ENCODE measurements around the gene FUT9.

FUT9 gene

DNA sequence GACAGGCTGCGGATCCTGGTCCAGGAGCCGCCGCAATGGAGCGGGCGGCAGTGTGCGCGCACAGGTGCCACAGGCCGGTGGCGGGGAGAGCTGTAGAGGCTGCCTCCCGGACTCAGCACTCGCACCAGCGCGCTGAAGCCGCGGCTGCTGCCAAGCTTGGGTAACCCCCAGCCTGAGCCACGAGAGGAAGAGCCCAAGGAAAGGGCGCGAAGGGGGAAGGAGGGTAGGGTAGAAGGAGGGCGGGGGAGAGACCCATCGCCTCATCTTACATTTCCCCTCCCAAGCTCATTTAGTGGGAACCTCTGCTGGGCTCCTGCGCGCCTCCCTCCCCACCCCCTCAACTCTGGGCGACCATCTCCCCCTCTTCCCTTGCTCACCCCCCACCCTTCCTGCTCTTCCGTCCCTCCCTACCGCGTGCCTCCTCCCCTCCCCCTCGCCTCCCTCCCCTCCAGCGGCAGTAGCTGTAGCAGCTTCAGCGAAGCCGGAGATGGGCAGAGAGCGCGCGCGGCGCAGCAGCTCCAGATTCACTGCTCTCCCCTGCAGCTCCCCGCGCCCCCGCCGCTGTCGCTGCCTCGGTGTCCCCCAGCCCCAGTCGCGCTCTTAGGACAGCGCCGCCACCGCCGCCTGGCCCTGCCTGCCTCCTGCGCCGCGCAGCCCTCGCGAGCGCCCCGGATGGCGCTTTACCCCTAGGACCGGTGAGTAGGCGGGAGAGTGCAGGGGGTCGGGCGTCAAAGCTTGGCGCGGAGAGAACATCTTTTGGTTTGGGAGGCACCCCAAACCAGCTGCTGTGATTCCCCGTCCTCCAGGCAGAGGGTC is at the start of gene FUT9:
TSS of gene FUT9 (plus strand) at position 457 of the 816 bp plus-strand sequence. CDS start 187,182 bp downstream, outside the sequence.
- no peak for DNase-seq

DNA sequence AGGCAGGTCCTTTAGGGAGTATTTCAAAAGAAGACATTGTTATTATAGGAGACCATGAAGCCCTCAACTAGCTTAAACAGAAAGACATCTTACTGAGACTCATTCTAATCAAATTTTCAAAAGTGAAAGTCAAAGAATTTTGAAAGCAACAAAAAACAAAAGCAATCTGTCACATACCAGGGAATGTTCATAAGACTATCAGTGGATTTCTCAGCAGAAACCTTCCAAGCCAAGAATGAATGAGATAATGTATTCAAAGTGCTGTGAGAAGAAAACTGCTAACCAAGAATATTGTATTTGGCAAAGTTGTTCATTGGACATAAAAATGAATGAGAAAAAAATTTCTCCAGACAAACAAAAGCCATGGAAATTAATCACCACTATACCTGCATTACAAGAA is 48.2 kb upstream of the FUT9 start:
- DNase-seq = no peak

DNA sequence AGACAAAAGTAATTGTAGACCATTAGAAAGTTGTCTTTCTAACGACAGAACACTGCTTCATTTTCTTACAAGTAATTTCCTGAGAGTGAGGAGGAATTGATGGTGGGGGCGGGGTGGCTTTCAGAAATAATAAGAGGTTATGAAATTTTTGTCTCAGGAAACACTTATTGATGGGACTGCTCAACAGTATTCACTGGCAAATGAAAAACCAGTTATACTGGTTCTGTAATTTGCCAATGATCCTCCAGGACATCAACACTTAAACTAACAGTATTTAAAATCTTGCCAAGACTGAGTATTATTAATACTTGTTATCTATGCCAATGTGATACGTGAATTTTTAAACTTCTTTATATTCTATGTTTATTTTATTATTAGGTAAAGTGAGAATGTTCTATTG is 41.8 kb upstream of the FUT9 start:
- no peak for DNase-seq

DNA sequence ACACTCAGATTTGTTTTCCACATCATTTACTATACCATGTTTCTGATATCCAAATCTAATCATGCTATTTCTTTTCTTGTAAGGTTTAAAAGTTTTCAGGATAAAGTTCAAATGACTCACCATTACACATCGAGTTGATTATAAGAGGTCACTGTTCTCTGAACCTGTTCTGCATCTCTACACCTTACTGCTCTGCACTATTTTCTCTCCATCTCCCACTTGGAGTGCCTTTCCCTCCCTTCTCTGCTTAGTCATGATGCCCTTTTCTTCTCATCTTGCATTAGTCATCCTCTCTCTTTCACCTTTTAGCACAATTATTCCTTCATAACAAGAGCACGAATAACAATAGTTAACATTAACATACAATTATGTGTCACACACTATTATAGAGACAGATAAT is 37.5 kb upstream of the FUT9 start:
- DNase-seq = no peak

DNA sequence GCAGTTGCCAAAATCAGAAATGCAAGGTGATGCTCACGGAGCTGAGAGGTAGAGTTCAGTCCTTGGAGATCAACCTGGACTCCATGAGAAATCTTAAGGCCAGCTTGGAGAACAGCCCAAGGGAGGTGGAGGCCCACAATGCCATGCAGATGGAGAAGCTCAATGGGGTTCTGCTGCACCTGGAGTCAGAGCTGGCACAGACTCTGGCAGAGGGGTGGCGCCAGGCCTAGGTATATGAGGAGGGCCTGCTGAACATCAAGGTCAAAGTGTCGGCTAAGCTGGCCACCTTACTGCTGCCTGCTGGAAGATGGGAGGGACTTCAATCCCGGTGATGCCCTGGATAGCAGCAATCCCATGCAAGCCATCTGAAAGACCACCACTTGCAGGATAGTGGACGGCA is 23.9 kb upstream of the FUT9 start:
- DNase-seq = no peak

DNA sequence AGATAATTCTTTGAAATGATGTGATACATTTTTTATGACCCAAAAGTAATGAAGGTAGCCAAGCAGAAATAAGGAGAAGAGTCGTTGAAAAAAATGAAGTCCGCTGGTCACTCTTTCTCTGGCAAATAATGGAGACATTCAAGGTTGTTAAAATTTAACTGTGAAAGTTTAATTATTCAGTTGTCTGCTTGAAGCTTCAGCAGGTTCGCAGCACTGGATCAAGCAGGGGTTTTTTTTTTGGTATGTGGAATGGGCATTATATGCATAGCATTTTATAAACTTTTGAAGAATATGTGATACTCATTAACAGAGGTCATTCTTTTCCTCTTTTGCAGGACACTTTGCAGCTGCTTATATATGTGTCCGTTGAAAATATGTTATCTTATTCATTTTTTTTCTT is 21.6 kb upstream of the FUT9 start:
- no peak for DNase-seq

DNA sequence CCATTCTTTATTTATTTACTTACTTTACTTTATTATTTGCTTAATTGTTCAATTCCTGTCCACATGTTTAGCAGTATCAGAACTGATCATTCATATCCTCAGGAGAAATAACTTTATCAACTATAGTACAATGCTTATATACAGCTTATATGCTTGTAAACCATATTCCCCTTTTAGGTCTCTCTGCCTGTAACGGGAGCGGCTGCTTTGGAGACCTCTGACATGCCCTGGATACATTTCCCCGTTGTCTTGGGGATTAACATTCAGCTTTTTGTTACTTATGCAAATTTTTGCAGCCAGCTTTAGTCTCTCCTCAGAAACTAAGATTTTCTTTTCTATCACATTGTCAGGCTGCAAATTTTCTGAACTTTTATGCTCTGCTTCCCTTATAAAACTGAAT is 17.6 kb upstream of the FUT9 start:
- no peak for DNase-seq

DNA sequence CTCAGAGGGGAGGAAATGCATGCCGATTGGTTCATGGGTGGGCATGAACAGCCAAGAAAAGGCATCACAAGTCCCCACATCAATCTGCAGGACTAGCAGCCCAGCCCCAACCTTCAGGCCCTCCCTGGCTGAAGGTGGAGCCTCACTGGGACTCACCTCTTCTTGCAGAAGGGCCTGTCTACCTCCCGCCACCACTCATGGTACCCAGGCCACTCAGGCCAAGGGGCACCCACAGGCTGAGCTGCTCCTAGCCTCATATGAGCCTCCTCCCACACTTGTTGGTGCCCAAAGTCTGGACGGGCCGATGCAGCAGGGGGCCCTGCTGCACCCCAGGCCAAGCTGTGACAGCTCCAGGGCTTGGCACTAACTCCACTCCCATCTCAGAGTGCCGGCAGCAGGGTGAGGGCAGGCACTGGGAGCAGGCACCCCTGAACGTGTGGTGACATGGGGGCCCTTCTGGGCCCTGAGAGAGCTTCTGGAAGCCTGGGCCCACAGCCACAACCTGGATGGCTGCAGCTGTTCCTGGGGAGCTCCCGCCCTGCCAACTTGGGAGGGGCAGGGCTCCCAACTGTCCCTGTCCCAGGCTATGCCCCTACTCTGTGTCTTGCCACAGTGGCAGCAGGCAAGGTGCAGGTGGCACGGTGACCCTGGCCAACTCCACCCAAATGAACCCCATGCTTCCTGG is 13.7 kb upstream of the FUT9 start:
- no peak for DNase-seq

DNA sequence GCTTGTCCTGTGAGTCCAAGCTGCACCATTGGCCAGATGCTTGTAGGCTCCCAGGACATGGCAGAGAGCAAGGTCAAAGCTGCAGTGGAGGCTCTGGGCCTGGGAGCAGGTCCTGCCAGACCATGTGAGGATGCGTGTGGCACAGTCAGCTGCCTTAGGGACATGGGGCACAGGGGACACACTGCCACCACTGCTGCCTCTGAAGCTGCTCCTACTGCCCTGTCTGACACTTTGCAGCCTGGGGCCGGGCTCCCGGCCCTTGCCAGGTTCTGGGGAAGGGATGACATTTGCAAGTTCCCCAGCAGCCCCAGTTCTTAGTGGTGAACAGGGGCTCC is 13.2 kb upstream of the FUT9 start:
- DNase-seq = no peak

DNA sequence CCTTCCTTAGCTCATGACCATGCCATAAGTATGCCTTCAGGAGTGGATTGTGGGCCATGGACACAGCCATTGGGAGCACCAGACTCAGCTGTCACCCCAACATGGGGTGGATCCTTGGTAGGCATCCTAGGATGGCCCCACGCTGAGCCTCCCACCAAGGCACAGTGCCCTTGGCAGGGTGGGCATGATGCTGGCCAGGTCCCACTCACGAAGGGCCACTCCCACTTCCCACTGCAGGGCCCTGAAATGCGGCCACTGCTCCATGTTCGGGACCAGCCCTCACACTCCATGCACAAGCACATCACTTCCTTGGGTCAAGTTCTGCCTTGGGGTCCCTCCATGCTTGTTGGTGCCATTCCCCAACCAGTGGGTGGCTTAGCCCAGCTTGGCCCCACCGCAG is 12.9 kb upstream of the FUT9 start:
- no peak for DNase-seq

DNA sequence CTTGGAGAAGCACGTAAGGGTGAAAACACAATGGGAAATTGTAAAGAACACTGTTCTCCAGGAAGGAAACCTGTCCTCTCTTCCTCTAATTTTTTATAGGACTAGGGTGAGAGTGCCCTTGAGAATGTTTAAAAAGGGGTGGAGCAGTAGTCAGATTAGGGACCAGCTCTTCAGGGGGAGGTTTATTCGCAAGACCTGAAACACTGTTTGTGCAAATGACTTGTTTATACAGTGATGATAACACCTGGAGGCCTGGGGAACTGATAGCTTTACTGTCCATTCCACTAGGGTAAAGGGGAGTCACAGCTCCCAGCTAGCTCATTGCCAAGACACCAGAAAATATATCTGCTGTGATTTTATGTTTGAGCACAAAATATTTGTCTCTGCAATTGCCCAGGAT is 8.1 kb upstream of the FUT9 start:
- DNase-seq = no peak

DNA sequence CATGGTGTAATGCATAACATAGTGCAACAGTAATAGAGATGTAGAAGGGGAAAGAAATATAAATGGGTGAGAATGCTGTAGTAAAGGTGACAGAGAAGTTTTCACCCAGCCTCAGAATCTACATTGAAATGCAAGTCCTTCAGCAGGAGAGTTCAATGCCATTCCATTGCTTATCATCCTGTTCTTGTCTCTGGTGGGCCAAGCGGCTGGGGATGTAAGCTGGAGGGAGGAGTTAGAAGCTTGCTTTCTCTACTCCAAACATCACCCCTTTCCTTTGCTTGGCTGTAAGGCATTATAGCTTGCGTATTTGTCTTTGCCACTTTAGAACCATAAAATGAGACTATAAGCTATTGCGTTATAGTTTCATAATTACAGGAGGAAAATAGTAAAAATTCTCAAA is 2.2 kb upstream of the FUT9 start:
- no peak for DNase-seq

DNA sequence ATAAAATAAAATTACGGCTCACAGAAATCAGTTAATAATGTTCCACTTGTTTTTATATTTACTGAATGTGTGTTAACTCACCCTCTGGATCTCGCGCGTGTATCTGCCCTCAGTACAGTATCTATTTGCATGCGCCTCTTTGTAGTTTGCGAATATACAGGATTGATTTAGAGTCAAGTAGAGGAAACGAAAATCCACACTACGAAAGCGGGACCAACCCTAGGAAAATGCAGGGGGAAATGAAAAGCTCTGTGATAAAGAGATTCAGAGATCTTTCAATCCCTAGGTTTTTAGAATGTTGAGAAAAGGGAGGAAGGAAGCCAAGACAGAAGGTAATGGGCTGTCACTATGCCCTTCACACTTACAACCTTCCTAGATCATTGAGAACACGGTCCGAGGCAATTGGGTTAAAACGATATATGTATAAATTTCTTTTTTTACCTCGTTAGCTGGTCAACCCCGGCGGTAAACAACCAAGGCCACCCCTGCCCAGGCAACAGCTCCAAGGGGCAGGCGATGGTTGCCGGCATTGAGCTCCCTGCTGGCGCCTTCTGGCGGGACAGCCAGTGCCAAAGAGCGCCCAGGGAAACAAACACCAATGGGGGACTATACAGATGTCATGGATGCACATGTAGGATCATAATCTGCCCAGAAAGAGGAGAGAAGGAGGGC is 792 bp upstream of the FUT9 start:
- DNase-seq = no peak

DNA sequence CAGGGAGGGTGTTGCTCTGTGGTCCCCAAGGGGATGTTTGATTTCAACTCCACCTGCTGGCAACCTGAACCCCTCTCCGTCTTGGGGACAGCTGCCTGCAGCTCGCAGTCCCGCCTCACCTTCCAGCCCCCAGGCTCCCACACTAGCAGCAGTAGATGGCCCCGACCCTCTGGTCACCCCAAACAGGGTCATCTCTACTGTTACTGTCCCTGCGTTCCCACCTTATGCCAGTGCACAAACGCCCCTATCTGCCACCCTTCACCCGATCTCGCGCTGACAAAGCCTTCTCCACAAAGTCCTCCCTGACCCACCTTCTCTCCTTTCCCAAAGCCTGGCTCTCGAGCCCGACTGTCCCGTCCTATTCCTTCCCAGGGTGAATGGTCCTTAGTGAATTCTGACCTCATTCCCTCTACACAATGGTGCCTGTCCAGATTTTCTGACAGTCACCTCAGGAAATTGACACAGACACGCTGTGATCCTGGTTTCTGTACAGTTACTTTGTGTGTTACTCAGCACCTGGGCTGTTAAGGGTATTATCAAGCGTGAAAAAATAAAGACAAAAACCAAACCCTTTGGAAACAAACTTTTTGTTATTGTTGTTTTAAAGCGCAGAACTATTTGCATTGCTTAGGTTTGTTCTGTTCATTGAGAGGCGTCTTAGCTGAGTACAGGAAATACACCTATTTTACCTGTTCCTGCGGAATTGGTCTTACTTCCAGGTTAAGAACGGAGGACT is 728 bp downstream of the FUT9 start:
- no peak for DNase-seq

DNA sequence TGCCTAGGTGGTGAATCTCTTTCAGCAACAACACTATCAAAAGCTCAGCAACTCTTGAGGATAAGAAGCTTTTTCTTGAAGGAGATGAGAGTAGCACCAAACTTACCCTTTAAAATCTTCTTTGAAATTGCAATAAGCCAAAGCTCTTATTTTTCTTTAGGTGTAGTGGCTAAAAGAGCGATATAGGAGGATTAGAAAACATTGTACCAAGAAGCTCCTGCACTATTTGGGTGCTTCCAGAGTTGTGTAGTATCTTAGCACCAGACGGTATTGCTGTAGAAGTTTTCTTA is 1.2 kb downstream of the FUT9 start:
- no peak for DNase-seq

DNA sequence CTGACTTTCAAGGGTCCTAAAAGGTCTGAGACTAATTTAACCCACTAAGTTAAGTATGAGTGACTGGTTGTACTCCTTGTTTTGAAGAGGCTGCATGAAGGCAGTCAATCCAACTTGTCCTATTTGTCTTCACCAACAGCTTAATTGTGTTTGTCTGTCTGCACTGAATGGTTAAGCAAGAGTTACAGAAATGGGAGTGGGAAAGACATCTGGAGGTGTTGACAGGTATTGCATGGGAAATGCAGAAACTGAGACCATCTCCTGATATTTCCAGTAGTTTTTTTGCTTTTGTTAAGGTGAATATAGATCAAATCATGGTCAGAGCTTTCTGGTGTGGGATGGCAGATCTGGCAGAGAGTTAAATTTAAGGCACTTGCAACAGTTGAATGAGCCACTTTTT is 6.5 kb downstream of the FUT9 start:
- DNase-seq = no peak

DNA sequence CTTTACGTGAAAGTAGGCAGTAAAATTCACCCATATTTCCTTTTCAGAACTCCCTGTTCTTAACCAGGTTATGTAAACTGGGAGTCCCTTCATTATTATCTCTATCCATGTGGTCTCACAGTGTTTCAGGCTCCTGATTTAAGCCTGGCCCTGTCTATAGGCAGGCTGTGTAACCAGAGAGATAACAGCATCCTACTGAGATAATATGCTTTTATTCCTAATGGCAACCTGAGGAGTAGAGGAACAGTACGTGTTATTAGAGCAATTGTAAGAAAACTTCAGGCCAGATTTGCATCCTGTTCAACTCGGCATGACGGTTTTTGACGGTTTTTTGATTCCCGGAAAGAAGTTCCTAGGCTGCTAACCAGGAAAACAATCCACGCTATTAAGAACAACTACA is 16.9 kb downstream of the FUT9 start:
- DNase-seq = no peak

DNA sequence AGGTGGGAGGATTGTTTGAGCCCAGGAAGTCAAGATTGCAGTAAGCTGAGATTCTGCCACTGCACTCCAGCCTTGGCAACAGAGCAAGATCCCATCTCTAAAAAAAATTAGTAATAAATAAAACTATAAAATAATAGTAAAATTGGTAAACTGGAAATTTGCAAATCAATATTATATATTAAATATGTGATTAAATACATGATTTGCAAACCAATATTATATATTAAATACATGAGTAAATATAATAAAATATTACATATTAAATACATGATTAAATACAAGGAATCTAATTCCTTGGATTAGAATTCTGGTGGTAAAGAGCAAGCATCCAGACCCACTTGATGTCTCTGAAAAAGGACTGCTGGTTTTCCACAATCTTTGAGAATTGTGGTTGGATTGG is 35.8 kb downstream of the FUT9 start:
- no peak for DNase-seq

DNA sequence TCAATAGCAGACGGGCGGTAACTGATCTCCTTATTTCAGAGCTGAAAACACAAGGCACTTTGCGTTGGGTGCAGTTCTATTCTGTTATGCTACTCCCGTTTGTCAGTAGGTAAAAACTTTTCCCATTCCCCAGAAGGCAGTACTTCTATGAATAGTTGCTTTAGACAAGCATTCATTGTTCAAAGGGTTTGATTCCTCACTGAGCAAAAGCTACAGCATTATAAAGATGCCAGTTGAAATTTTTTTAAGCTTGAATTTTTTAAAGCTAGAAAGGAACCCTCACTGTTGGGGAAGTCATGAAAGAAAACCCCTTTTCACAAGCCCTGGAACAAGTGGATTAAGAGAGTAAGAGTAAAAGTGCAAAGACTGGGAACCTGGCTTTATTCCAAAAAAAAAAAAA is 42.3 kb downstream of the FUT9 start:
- no peak for DNase-seq

DNA sequence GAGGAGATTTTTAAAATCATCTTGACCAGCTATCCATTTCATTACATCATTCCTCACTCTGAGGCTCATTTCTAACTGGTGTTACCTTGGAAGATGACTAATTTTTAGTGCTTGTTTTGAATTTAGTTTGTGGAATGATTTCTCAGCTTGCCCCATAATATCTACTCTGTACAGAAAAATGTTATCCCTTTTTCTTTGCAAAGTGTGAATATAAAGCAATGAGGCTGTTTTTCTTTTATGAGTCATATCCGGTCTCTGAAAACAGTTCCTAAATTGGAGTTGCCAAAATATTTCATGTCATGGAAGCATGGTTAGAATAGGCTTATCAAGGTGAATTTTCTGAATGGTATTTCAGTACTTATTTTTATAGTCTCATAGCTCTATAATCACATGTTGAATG is 43.8 kb downstream of the FUT9 start:
- DNase-seq = no peak

DNA sequence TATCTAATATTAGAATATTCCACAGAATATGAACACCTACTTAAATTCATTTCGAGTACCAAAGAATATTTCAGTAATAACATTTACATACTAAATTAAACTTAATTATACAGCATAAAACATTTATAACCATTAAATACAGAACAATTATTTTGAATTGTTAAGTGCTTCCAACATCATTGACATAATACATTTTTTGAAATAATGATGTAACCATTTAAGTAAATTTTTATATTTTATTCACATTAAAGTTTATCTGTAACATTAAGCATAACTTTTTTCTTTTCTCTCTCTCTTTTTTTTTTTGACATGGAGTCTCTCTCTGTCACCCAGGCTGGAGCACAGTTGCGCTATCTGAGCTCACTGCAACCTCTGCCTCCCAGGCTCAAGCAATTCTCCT is 44.5 kb downstream of the FUT9 start:
- no peak for DNase-seq

DNA sequence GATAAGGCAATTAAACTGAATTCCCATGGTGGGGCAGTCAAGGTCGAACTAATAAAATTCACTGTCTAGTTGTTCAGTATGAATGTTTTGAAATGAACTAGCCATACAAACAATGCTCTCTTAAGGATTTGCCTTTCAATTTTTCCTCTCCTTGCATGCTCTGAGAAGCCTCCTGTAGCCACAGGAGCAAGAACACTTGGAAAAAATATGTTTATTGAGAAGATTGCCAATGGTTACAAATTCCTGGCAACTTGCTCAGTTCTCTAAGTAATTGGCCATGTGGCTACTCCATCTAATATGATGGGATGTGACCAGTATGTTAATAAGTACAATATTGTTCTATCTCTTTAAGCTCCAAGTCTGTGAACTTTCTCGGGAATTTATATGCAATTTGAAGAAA is 49.4 kb downstream of the FUT9 start:
- DNase-seq = no peak

DNA sequence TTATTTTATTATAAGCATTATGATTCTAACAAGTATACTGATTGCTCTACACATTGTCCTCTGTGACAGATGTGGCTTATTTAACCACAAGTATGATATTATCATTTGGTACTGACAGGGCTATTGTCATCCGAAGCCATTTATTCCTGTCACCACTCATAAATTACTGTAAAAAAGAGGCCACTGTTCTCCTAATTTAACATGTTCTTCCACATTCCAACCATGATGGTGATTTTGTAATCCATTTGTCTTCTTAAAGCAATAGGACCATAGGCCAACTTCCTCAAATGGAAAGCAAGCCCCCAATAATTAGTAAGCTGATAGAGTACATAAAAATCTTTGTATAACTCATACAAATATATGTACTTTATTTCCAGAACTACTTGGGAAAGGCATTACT is 50.6 kb downstream of the FUT9 start:
- no peak for DNase-seq

DNA sequence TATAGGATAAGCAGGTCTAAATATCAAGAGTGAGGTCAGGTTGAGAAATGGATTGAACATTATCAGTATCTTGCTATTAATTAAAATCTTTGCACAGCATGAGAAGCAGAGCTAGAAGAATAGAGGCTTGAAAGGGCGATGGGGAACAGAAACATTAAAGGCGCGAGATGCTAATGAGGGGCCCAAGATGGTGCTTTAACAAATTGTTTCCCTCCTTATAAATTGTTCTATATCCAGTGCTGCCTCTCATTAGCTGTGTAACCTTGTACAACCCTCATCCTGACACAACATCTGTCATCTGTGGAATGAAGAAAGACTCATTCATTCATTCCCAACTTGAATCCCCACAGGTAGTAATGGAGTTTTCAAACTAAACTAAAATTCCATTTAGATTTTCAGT is 57.8 kb downstream of the FUT9 start:
- no peak for DNase-seq

Measured in activated CD4-positive, CD25-positive, alpha-beta regulatory T cell (primary cell).